ENCODE measurements around the gene TANK.

Gene TANK

DNA sequence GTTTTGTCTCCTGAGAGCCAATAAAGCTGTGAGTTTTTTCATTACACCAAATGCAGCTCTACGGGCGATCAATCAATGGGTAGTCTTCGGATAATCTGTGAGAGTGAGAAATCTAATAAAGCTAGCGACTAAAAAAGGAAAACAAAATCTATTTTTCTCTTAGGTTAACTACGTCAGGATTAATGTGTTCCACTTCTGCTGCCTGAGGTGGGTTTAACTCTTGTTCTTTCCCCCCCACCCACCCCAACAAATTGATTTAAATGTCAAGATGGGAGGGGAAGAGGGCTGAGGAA, 85.0 kb downstream of the TANK start:
- TF ChIP-seq FOXP2 (optimal IDR thresholded peaks at IDR 0.05; ENCODE audit: control extremely low read depth, extremely low read length, insufficient read depth), result no peak
- no peak for TF ChIP-seq EZH2 (IDR thresholded peaks at IDR 0.05)
- no peak for TF ChIP-seq POLR2AphosphoS5 (IDR thresholded peaks at IDR 0.05; ENCODE audit: borderline replicate concordance, low read depth, low read length)
- DNase-seq (ENCODE audit: low read depth, low spot score), result no peak
- H3K9me3 ChIP-seq (ENCODE audit: low read depth, low read length), result no peaks in the 10 kb centered on the region
- no peak overlapping the region for H3K9ac ChIP-seq (ENCODE audit: insufficient read length)
- no peak overlapping the region for H3K27ac ChIP-seq
- H3K36me3 ChIP-seq (ENCODE audit: insufficient read depth, low read length), result no peaks in the 10 kb centered on the region
- no peak overlapping the region for H3K4me3 ChIP-seq

- H3K9me3 ChIP-seq (ENCODE audit: low read depth, low read length), result no peaks in the 10 kb centered on the region
- no peak overlapping the region for H3K27ac ChIP-seq
- H3K9ac ChIP-seq (ENCODE audit: insufficient read length), result no peak overlapping the region
- 0 out of 2 replicates have a peak overlapping the region, but pooled peaks have one; percentile 2 for H3K4me3 ChIP-seq
- TF ChIP-seq FOXP2 (optimal IDR thresholded peaks at IDR 0.05; ENCODE audit: control extremely low read depth, extremely low read length, insufficient read depth) (no peak), EZH2 (IDR thresholded peaks at IDR 0.05) (no peak), POLR2AphosphoS5 (IDR thresholded peaks at IDR 0.05; ENCODE audit: borderline replicate concordance, low read depth, low read length) (no peak)
- no peaks in the 10 kb centered on the region for H3K36me3 ChIP-seq (ENCODE audit: insufficient read depth, low read length)
- DNase-seq (ENCODE audit: low read depth, low spot score), result no peak
Measured at GRCh38 chr2:161245671-161246070, 85.4 kb downstream of the TANK start.

- Histone ChIP-seq H3K9me3 (ENCODE audit: low read depth, low read length) (no peaks in the 10 kb centered on the region), H3K36me3 (ENCODE audit: insufficient read depth, low read length) (no peaks in the 10 kb centered on the region), H3K9ac (ENCODE audit: insufficient read length) (no peak overlapping the region), H3K4me3 (0 out of 2 replicates have a peak overlapping the region, but pooled peaks have one; percentile 2), H3K27ac (no peak overlapping the region)
- no peak for TF ChIP-seq POLR2AphosphoS5 (IDR thresholded peaks at IDR 0.05; ENCODE audit: borderline replicate concordance, low read depth, low read length)
- no peak for TF ChIP-seq FOXP2 (optimal IDR thresholded peaks at IDR 0.05; ENCODE audit: control extremely low read depth, extremely low read length, insufficient read depth)
- TF ChIP-seq EZH2 (IDR thresholded peaks at IDR 0.05), result no peak
- DNase-seq (ENCODE audit: low read depth, low spot score), result no peak
Measured at GRCh38 chr2:161246281-161246680, 86.1 kb downstream of the TANK start.

GRCh38 chr2:161250864-161251436, 90.7 kb downstream of the TANK start:
- peak; percentile 37 for DNase-seq (ENCODE audit: low read depth, low spot score)
- no peaks in the 10 kb centered on the region for H3K36me3 ChIP-seq (ENCODE audit: insufficient read depth, low read length)
- H3K9me3 ChIP-seq (ENCODE audit: low read depth, low read length), result no peaks in the 10 kb centered on the region
- no peak overlapping the region for H3K4me3 ChIP-seq
- no peak overlapping the region for H3K9ac ChIP-seq (ENCODE audit: insufficient read length)
- TF ChIP-seq POLR2AphosphoS5 (IDR thresholded peaks at IDR 0.05; ENCODE audit: borderline replicate concordance, low read depth, low read length), result no peak
- no peak for TF ChIP-seq EZH2 (IDR thresholded peaks at IDR 0.05)
- no peak for TF ChIP-seq FOXP2 (optimal IDR thresholded peaks at IDR 0.05; ENCODE audit: control extremely low read depth, extremely low read length, insufficient read depth)
- no peak overlapping the region for H3K27ac ChIP-seq

- no peak overlapping the region for H3K4me3 ChIP-seq
Measured at GRCh38 chr2:161257123-161257952, 97.1 kb downstream of the TANK start.

DNA sequence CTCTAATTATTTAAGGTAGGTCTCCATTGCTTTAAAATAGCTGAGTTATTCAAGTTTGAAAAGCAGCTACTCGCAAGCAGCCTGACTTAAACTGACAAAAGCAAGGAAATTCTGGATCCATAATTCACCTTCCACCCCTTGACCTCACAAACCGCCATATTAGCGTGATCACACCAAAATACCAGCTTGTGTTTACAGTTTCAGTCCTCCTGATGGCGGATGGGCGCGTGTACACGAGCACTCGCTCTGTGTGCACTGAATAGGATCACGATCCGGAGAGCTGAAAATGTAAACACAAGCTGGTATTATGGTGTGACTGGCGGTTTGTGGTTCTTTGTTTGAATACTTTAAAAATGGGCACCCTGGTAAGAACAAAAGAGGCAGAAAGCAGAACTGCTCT, 105.6 kb downstream of the TANK start:
- DNase-seq (ENCODE audit: low read depth, low spot score), result no peak
- Histone ChIP-seq H3K27ac (no peak overlapping the region), H3K4me3 (no peak overlapping the region), H3K9ac (ENCODE audit: insufficient read length) (no peak overlapping the region), H3K36me3 (ENCODE audit: insufficient read depth, low read length) (no peaks in the 10 kb centered on the region), H3K9me3 (ENCODE audit: low read depth, low read length) (no peaks in the 10 kb centered on the region)
- TF ChIP-seq POLR2AphosphoS5 (IDR thresholded peaks at IDR 0.05; ENCODE audit: borderline replicate concordance, low read depth, low read length) (no peak), FOXP2 (optimal IDR thresholded peaks at IDR 0.05; ENCODE audit: control extremely low read depth, extremely low read length, insufficient read depth) (no peak), EZH2 (IDR thresholded peaks at IDR 0.05) (no peak)

More at GRCh38 chr2:161257123-161257952, 97.1 kb downstream of the TANK start:
- Histone ChIP-seq H3K9ac (ENCODE audit: insufficient read length) (no peak overlapping the region), H3K9me3 (ENCODE audit: low read depth, low read length) (no peaks in the 10 kb centered on the region), H3K36me3 (ENCODE audit: insufficient read depth, low read length) (no peaks in the 10 kb centered on the region), H3K27ac (no peak overlapping the region)
- no peak for DNase-seq (ENCODE audit: low read depth, low spot score)
- TF ChIP-seq EZH2 (IDR thresholded peaks at IDR 0.05) (no peak), FOXP2 (optimal IDR thresholded peaks at IDR 0.05; ENCODE audit: control extremely low read depth, extremely low read length, insufficient read depth) (no peak), POLR2AphosphoS5 (IDR thresholded peaks at IDR 0.05; ENCODE audit: borderline replicate concordance, low read depth, low read length) (no peak)

- Histone ChIP-seq H3K9ac (ENCODE audit: insufficient read length) (no peak overlapping the region), H3K36me3 (ENCODE audit: insufficient read depth, low read length) (no peaks in the 10 kb centered on the region), H3K27ac (no peak overlapping the region), H3K9me3 (ENCODE audit: low read depth, low read length) (no peaks in the 10 kb centered on the region), H3K4me3 (no peak overlapping the region)
- DNase-seq (ENCODE audit: low read depth, low spot score), result no peak
- TF ChIP-seq EZH2 (IDR thresholded peaks at IDR 0.05) (no peak), FOXP2 (optimal IDR thresholded peaks at IDR 0.05; ENCODE audit: control extremely low read depth, extremely low read length, insufficient read depth) (no peak), POLR2AphosphoS5 (IDR thresholded peaks at IDR 0.05; ENCODE audit: borderline replicate concordance, low read depth, low read length) (no peak)
Measured at GRCh38 chr2:161269111-161269510, 108.9 kb downstream of the TANK start.

GRCh38 chr2:161273038-161273760, 113.0 kb downstream of the TANK start:
- Histone ChIP-seq H3K4me3 (peak overlapping the region; percentile 31; the same call in 1 of the 2 replicates), H3K9ac (ENCODE audit: insufficient read length) (peak overlapping the region; percentile 39), H3K27ac (no peak overlapping the region), H3K36me3 (ENCODE audit: insufficient read depth, low read length) (no peaks in the 10 kb centered on the region), H3K9me3 (ENCODE audit: low read depth, low read length) (no peaks in the 10 kb centered on the region)
- no peak for TF ChIP-seq POLR2AphosphoS5 (IDR thresholded peaks at IDR 0.05; ENCODE audit: borderline replicate concordance, low read depth, low read length)
- DNase-seq (ENCODE audit: low read depth, low spot score), result peak; percentile 85

Data from SK-N-MC (cell line).